HG03354 (cell line): Measurements from ENCODE around the gene SEMA6A.
"Not testable (repeated sequence)": the region's sequence is repeated elsewhere in the genome, so short reads cannot be mapped to it uniquely, and the experiment has no call there.

Source experiments
- ATAC-seq: cut with Tn5 transposase; IDR thresholded peaks from one replicate; pipeline ENCODE4 v1.9.1; 2021; ENCODE audit warnings: mild to moderate bottlenecking; ENCODE audit not compliant: unreplicated experiment, poor library complexity, severe bottlenecking

The SEMA6A gene

GRCh38 chr5:116557669-116558271 lies 16.9 kb downstream of the SEMA6A start:
- ATAC-seq, result peak; percentile 63

DNA sequence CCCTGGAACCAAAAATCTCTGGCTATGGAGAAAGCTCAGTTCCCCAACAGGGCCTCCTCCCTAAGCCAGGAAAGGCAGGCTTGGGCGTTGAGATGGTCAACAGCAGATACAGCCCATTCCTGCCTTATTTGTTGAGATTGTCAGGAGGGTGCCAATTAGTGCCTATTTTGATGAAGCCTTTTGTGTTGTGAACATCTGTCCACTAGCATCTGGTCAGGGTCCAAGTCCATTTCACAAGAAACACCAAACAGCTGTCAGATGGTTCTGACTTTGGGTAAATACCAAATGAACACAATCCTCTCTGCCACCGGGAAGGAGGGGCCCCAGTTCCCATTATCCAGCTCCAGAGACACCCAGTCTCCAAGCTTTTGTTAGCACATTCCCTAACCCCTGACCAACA lies 19.9 kb downstream of the SEMA6A start:
- no peak for ATAC-seq

- no peak for ATAC-seq
These were observed 21.3 kb downstream of the SEMA6A start for GRCh38 chr5:116553366-116553765.

DNA sequence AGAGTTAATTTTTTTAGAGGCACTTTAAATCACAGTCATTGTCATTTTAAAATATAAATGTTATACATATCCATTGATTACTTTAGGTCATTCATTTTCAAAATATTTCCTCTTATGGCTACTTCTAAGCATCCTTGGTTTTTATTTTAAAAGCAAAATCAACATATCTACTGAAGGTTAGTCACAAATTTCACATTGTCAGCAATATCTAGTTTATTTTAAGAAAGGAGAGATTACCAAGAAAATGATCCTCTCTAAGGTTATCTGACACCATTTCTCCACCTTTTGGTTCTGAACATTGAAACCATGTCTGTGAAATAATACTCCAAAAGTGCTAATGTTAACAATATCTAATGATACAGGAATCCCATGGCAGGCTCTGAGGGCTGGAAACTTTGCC lies 24.5 kb downstream of the SEMA6A start:
- ATAC-seq, result no peak

GRCh38 chr5:116546743-116547124 lies 27.9 kb downstream of the SEMA6A start:
- no peak for ATAC-seq

DNA sequence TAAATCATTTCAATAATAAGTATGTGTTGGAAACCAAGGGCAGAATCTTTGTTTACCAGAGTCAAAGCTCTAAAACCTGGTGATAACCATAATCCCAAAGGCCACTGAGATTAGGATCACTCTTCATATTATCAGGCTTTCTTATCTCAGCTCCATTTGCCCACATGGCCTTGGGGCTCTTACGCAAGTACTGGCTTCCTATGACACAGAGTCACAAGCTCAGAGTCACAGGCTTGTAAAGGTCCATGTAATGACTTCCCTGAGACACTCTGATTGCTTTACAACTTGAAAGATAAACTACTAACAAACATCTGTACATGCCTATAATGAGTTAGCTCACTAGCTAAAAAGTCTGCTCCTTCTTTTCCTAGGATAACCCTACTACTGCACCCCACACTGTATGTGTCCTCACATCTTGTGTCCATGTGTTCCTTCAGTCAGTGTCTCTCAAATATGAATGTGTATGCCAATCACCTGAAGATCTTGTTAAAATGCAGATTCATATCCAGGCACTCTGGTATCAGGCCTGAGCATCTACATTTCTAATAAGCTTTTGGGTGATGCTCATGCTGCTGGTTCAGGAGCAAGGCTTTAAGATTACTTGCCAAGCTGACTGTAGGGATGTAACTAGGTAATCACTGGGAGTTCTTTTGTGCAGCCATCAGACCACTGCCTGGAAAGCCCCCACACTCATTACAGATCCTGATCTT lies 28.4 kb downstream of the SEMA6A start:
- ATAC-seq, result no peak

GRCh38 chr5:116545465-116545864 lies 29.2 kb downstream of the SEMA6A start:
- ATAC-seq, result not testable (repeated sequence)

- ATAC-seq, result no peak
These were observed 29.9 kb downstream of the SEMA6A start for GRCh38 chr5:116544531-116545241.

DNA sequence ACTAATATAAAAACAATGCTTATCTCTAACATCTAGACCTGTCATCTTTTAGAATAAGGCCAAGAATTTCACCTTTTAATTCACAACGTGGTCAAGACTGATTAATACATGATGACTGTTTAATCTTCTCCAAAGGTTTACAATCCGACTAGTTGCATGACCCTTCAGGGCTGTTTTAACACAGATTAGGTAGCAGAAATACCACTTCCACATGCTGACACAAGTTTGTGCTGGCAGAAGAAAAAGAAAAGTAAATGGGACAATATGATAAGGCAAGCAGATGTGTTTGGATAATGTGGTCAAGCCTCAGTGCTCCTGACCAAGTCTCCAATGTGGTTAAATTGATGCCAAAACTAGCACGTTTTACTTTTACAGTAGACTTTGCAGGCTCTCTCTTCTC lies 31.1 kb downstream of the SEMA6A start:
- ATAC-seq, result no peak

GRCh38 chr5:116542619-116543018 lies 32.0 kb downstream of the SEMA6A start:
- no peak for ATAC-seq

GRCh38 chr5:116539222-116539621 lies 35.4 kb downstream of the SEMA6A start:
- ATAC-seq, result no peak

DNA sequence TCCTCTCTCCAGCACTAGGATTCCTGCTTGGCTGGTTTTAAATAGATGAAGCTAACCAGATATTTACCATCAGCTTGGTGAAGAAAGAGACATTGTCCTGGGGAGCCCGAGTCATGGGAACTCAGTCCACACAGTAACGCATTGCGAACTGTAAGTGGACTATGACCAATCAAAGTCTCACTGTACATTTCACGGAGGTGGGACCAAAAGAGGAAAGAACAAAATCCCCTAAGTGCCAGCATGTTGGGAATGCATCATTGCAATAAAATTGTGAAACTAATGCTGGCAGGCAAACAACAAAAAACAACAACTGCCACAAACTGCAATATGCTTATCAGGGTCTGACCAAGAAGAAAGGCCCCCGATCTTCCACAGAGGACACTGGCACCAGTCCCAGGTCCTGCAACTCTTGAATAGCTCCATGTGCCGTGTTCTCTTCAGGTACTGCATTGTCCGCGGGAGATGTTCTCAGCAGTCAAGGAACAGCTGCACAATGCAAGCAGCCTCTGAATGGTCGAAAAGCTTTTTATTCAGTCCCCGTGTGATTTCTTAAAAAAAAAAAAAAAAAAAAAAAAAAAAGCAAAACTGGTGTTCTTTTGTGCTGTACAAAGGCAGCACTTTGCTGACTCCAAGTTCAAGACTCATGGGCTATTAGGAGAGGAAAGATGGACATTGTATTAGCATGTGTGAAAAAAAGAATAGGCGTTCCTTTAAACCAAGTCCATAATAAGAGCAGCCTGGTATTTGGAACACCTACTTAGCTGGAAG lies 38.1 kb downstream of the SEMA6A start:
- no peak for ATAC-seq

- no peak for ATAC-seq
These were observed 39.5 kb downstream of the SEMA6A start for GRCh38 chr5:116534964-116535651.

DNA sequence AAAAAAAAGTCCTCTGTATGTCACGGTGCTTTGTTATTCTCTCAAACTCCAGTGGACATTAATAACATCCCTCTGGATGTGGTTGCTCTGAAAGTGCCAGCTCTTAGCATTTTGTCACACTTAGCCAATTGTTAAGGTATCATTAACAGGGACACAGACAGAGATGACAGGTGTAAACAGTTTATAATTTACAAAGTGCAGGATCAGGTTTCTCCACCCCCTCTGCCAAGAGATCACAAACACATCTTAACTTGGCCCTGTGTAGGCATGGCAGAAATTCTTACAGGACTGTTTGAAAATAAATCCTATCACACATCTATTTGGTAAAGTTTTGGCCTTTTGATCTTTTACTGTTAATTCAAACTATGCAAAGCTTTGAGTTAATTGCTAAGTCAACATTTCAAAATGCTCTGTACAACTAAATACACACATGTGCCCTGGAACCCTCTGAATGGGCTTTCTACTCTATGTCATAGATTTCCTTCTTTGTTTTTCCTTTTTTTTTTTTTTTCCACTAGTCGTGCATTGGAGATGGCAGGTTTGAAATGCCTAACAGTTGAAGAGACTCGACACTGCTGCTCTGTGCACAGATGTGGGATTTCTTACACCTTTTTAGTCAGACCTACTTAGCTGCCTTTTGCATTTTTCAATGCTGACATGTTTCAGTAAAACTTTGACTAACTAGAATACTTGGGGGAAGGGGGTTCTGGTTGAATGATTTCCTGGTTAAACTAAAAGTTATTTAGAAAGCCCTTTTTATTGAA lies 41.7 kb downstream of the SEMA6A start:
- peak; percentile 84 for ATAC-seq

- no peak for ATAC-seq
These were observed 43.0 kb downstream of the SEMA6A start for GRCh38 chr5:116531635-116532034.

GRCh38 chr5:116531117-116531516 lies 43.5 kb downstream of the SEMA6A start:
- ATAC-seq, result no peak

GRCh38 chr5:116530276-116530675 lies 44.3 kb downstream of the SEMA6A start:
- ATAC-seq, result no peak

DNA sequence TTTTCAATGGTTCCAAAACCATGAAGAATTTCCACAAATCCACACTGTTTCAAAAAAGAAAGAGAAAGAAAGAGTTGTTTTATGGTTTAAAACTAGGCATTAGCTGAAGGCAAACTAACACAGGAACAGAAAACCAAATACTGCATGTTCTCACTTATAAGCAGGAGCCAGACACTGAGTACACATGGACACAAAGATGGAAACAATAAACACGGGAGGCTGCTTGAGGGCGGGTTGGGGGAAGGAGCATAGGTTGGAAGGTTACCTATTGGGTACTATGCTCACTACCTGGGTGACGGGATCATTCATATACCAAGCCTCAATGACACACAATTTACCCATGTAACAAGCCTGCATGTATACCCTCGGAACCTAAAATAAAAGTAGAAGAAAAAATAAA lies 45.0 kb downstream of the SEMA6A start:
- ATAC-seq, result no peak
